GM18867 (cell line): ENCODE results near the gene UNC80.
A peak's percentile ranks its signal among the peaks of the same experiment; 100 is the strongest.
"Not testable (repeated sequence)": the region's sequence is repeated elsewhere in the genome, so short reads cannot be mapped to it uniquely, and the experiment has no call there.

Experiments used
- ATAC-seq: cut with Tn5 transposase; IDR thresholded peaks from one replicate; pipeline ENCODE4 v1.9.1; 2021; ENCODE audit warnings: mild to moderate bottlenecking, moderate library complexity; ENCODE audit not compliant: unreplicated experiment

Gene UNC80

GRCh38 chr2:209771474-209772289 is at the start of gene UNC80:
Gene UNC80, plus strand, starts transcription at chr2:209771832. Its CDS starts 241 bp downstream, at chr2:209772073.
- no peak for ATAC-seq

- ATAC-seq = no peak
Observed at GRCh38 chr2:209726311-209726710, 45.3 kb upstream of the UNC80 start.

GRCh38 chr2:209727077-209727476 is 44.6 kb upstream of the UNC80 start:
- no peak for ATAC-seq

GRCh38 chr2:209734805-209735204 is 36.8 kb upstream of the UNC80 start:
- ATAC-seq = no peak

GRCh38 chr2:209741953-209742352 is 29.7 kb upstream of the UNC80 start:
- no peak for ATAC-seq

- no peak for ATAC-seq
Observed at GRCh38 chr2:209753020-209753419, 18.6 kb upstream of the UNC80 start.

- ATAC-seq = no peak
Observed at GRCh38 chr2:209757163-209757562, 14.5 kb upstream of the UNC80 start.

GRCh38 chr2:209761566-209761965 is 10.1 kb upstream of the UNC80 start:
- ATAC-seq = no peak

- no peak for ATAC-seq
Observed at GRCh38 chr2:209762563-209762962, 9.1 kb upstream of the UNC80 start.

GRCh38 chr2:209763106-209763505 is 8.5 kb upstream of the UNC80 start:
- no peak for ATAC-seq

GRCh38 chr2:209766613-209767012 is 5.0 kb upstream of the UNC80 start:
- no peak for ATAC-seq

- ATAC-seq = no peak
Observed at GRCh38 chr2:209767316-209767715, 4.3 kb upstream of the UNC80 start.

- no peak for ATAC-seq
Observed at GRCh38 chr2:209768557-209768956, 3.1 kb upstream of the UNC80 start.

- no peak for ATAC-seq
Observed at GRCh38 chr2:209772290-209772685, 656 bp downstream of the UNC80 start.

- ATAC-seq = no peak
Observed at GRCh38 chr2:209773377-209773776, 1.7 kb downstream of the UNC80 start.

GRCh38 chr2:209787416-209787815 is 15.8 kb downstream of the UNC80 start:
- ATAC-seq = no peak

- ATAC-seq = peak; percentile 50
Observed at GRCh38 chr2:209788925-209789324, 17.3 kb downstream of the UNC80 start.

GRCh38 chr2:209790066-209790728 is 18.6 kb downstream of the UNC80 start:
- ATAC-seq = peak; percentile 80

- ATAC-seq = no peak
Observed at GRCh38 chr2:209791151-209791550, 19.5 kb downstream of the UNC80 start.

GRCh38 chr2:209795425-209795824 is 23.8 kb downstream of the UNC80 start:
- not testable (repeated sequence) for ATAC-seq

- no peak for ATAC-seq
Observed at GRCh38 chr2:209805351-209805750, 33.7 kb downstream of the UNC80 start.

- no peak for ATAC-seq
Observed at GRCh38 chr2:209806318-209806717, 34.7 kb downstream of the UNC80 start.
